ENCODE measurements around the gene GRK2.
"Not testable (repeated sequence)": the region's sequence is repeated elsewhere in the genome, so short reads cannot be mapped to it uniquely, and the experiment has no call there.

Gene GRK2

DNA sequence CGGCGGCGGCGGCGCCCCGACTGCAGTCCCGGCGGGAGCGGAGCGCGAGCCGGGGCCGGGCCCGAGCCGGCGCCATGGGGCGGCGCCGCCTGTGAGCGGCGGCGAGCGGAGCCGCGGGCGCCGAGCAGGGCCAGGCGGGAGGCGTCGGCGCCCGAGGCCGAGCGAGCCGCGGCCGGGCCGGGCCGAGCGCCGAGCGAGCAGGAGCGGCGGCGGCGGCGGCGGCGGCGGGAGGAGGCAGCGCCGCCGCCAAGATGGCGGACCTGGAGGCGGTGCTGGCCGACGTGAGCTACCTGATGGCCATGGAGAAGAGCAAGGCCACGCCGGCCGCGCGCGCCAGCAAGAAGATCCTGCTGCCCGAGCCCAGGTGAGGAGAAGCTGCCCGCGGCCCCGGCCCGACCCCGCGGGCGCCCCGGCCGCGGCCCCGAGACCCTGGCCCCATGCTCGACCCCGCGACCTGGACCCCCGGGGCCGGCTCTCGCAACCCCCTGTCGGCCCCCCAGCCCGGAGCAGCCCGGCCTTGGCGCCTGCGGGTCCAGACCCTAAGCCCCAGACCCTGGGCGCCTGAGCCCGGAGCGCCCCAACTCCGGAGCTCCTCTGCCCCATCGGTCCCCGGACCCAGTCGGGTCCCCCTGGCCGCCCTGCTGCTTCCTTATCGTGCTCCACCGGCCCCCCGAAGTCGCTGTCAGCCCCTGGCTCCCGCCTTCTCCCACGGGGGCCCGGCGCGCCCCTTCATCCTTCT, at the start of gene GRK2:
TSS of gene GRK2 (plus strand) at position 25 of the 739 bp plus-strand sequence. CDS start at position 252, 227 bp downstream.
- DNase-seq (ENCODE audit: low read depth in 2 of 3, low spot score in 1 of 3) = no peak

GRCh38 chr11:67227726-67228125, 38.5 kb upstream of the GRK2 start:
- DNase-seq (ENCODE audit: low read depth in 2 of 3, low spot score in 1 of 3) = no peak

DNA sequence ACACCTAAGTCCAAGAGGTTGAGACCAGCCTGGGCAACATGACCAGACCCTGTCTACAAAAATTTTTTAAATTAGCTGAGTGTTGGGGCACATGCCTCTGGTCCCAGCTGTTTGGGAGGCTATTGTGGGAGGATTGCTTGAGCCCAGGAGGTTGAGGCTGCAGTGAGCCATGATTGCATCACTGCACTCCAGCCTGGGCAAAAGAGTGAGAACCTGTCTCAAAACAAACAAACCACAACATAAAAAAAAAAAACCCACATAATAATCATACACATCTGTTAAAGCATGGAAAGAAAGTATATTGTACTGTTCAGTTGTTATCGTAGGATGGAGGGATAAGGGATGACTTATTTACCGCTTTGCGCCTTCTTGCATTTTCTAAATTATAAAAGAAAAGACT, 35.9 kb upstream of the GRK2 start:
- no peak for DNase-seq (ENCODE audit: low read depth in 2 of 3, low spot score in 1 of 3)

DNA sequence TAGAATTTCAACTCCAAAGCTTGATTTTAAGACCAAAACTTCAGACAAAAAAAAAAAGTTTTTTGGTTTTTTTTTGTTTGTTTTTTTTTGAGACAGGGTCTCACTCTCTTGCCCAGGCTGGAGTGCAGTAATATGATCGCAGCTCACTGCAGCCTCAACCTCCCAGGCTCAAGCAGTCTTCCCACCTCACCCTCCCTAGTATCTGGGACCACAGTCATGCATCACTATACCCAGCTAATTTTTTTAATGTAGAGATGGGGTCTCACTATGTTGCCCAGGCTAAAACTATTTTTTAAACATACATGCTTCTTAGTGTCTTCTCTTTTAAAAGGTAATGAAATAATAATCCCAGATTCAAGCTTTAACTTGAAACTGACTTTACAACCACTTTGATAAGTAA, 35.4 kb upstream of the GRK2 start:
- no peak for DNase-seq (ENCODE audit: low read depth in 2 of 3, low spot score in 1 of 3)

DNA sequence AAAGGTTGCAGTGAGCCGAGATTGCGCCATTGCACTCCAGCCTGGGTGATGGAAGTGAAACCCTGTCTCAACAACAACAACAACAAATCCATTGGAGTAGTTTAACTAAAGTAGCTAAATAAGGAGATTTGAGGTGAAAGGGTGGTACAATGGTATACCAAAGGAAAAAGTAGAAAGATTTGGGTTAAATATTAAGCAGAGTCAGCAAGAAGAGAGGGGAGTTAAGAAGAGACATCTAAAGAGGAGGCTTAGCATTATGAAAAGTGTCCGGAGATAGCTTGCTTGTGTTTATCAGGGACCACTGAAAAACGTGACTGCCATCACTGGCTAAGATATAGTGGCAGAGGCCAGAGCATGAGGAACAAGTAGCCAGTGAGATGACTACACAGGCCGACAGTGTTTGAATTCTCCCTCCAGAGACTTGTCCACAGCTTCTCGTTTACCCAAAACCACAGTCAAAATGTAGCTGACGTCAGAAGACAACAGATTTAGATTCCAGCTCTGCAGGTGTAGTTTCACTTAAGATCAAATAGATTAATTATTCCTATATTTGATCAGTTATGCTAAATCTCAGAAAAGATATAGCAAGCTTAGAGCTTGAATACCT, 32.6 kb upstream of the GRK2 start:
- DNase-seq (ENCODE audit: low read depth in 2 of 3, low spot score in 1 of 3) = no peak

- not testable (repeated sequence) for DNase-seq (ENCODE audit: low read depth in 2 of 3, low spot score in 1 of 3)
These were observed 31.7 kb upstream of the GRK2 start for GRCh38 chr11:67234571-67234970.

DNA sequence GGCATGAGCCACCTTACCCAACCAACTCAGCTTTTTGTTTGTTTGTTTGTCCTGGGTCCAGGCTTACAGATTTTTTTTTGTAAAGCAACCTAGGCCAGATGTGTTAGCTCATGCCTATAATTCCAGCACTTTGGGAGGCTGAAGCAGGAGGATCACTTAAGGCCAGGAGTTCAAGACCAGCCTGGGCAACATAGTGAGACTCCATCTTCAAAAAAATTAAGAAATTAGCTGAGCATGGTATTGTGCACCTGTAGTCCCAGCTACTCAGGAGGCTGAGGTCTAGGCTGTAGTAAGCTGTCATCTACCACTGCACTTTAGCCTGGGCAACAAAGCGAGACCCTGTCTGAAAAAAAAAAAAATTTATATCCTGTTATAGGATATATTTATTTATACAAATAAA, 28.7 kb upstream of the GRK2 start:
- DNase-seq (ENCODE audit: low read depth in 2 of 3, low spot score in 1 of 3) = no peak

GRCh38 chr11:67238894-67239782, 27.1 kb upstream of the GRK2 start:
- DNase-seq (ENCODE audit: low read depth in 2 of 3, low spot score in 1 of 3) = no peak

DNA sequence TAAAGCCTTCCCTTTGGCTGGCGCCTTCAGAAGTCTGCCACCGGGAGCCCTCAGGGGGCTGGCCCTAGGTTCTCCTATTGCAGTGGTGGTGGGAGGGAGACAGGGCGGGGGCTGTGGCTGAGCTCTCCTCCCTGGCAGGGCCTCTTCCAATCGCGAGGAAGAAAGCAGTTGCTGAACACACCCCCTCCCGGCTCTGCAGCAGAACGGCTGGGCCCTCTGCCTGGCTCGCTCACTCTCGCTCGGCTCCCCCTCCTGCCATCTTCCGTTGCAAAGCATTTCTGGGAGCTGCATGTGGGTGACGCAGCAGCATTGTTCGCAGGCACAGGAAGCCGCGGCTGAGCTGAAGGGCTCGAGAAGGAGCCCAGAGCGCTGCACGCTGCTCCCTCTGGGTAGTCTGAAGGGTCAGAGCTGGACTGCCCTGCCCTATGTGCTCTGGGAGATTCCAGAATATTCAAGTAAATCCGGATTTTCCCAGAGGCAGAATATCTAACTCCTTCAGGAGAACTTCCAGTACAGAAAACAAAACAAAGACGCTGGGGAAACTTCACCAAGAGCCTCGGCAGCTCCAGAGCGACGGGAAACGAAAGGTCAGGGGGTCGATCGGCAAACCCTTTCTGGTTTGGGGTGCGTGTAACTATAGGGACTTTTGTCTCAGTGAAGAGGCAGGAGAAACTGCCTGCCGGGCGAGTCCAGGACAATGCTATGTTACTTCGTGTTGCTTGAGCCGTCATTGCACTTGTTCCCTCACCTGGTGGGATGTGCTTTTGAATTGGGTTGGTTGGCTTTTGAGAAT, 26.3 kb upstream of the GRK2 start:
- peak; percentile 93 to 96 (median 95) for DNase-seq (ENCODE audit: low read depth in 2 of 3, low spot score in 1 of 3)

- peak; percentile 77 to 81 (median 77) for DNase-seq (ENCODE audit: low read depth in 2 of 3, low spot score in 1 of 3)
These were observed 25.5 kb upstream of the GRK2 start for GRCh38 chr11:67240576-67241389.

GRCh38 chr11:67242548-67242947, 23.7 kb upstream of the GRK2 start:
- no peak for DNase-seq (ENCODE audit: low read depth in 2 of 3, low spot score in 1 of 3)

GRCh38 chr11:67243051-67243450, 23.2 kb upstream of the GRK2 start:
- no peak for DNase-seq (ENCODE audit: low read depth in 2 of 3, low spot score in 1 of 3)

DNA sequence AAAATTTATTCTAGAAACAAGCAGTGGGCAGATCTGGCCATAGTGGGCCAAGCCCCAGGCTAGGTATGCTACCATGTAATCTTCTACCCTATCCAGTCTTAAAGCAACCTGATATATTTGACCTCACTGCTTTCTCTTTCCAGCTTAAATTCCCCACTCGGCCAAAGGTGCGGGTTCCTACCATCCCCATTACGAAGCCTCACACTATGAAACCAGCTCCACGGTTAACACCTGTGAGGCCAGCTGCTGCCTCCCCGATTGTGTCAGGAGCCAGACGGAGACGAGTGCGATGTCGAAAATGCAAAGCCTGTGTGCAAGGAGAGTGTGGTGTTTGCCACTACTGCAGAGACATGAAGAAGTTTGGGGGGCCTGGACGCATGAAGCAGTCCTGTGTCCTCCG, 21.2 kb upstream of the GRK2 start:
- DNase-seq (ENCODE audit: low read depth in 2 of 3, low spot score in 1 of 3) = no peak

DNA sequence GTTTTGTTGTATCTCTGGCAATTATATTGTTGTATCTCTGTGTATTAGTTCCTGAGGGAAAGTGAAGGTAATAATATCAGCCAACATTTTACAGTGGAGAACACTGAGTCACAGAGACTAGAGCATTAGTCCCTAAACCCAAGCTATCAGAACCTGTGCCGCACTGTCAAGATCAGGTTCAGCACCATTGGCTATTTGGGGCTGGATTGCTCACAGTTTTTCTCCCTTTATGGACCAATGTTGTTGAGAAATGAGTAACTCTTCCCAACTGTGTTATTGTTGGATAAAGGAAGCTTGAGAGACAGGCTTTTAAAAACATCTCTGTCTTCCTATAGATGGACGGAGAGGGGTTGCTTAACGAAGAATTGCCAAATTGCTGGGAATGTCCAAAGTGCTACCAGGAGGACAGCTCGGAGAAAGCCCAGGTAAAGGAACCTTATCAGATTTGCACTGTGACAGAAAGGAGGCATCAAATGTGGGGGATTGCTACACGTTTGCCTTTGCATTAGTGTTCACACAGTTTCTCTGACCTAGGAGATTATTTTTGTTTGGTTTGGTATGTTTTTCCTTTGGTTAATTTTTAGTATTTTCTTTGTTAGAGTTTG, 18.2 kb upstream of the GRK2 start:
- DNase-seq (ENCODE audit: low read depth in 2 of 3, low spot score in 1 of 3) = no peak

GRCh38 chr11:67248653-67249052, 17.6 kb upstream of the GRK2 start:
- no peak for DNase-seq (ENCODE audit: low read depth in 2 of 3, low spot score in 1 of 3)

GRCh38 chr11:67250059-67251043, 15.9 kb upstream of the GRK2 start:
- no peak for DNase-seq (ENCODE audit: low read depth in 2 of 3, low spot score in 1 of 3)

GRCh38 chr11:67251841-67252240, 14.4 kb upstream of the GRK2 start:
- DNase-seq (ENCODE audit: low read depth in 2 of 3, low spot score in 1 of 3) = no peak

DNA sequence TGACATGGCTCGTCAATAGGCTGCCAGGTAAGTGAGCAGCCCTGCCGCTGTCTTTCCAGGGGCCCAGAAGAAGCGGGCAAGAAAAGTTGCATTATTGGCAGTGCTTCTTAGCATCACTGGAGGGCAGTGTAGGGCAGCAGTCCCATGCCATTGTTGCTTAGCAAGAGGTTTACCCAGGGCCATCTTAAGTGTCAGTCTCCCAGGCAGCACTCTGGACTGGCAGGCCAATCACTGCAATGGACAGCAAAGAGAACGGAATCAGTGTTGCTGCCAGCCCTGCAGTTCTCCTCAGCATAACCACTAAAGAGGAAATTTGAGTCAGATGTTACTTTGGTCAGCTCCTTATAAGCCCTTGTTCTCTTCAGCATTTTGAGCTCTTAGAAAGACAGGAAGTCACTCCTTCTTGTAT, 13.4 kb upstream of the GRK2 start:
- DNase-seq (ENCODE audit: low read depth in 2 of 3, low spot score in 1 of 3) = no peak
